GM13977 (cell line): ENCODE data around the gene IFNA8.
"Not testable (repeated sequence)": the region's sequence is repeated elsewhere in the genome, so short reads cannot be mapped to it uniquely, and the experiment has no call there.

ENCODE experiments used
- DNase-seq: peaks from one replicate; pipeline ENCODE4 v3.0.0; 2012; ENCODE audit warnings: low spot score
- in situ Hi-C: fragments of 300-500 bp; cut with MboI; formaldehyde crosslinking; loops from one replicate; pipeline ENCODE4 v1.12.0; 2022; ENCODE audit warnings: low sequenced_read_pairs, low pct_unique_long_range_greater_than_20kb, mixed read lengths, inconsistent platforms; ENCODE audit not compliant: unreplicated experiment
- TF ChIP-seq, protein P1 (sequence below): IDR thresholded peaks from 2 replicates; pipeline ENCODE4 v1.5.1; 2012; ENCODE audit warnings: mild to moderate bottlenecking, control low read depth; ENCODE audit not compliant: insufficient read depth; ENCODE audit errors: extremely low read depth, missing control alignments

Gene IFNA8

GRCh38 chr9:21428235-21428634 lies 19.3 kb downstream of the IFNA8 start:
- TF ChIP-seq, protein P1, sequence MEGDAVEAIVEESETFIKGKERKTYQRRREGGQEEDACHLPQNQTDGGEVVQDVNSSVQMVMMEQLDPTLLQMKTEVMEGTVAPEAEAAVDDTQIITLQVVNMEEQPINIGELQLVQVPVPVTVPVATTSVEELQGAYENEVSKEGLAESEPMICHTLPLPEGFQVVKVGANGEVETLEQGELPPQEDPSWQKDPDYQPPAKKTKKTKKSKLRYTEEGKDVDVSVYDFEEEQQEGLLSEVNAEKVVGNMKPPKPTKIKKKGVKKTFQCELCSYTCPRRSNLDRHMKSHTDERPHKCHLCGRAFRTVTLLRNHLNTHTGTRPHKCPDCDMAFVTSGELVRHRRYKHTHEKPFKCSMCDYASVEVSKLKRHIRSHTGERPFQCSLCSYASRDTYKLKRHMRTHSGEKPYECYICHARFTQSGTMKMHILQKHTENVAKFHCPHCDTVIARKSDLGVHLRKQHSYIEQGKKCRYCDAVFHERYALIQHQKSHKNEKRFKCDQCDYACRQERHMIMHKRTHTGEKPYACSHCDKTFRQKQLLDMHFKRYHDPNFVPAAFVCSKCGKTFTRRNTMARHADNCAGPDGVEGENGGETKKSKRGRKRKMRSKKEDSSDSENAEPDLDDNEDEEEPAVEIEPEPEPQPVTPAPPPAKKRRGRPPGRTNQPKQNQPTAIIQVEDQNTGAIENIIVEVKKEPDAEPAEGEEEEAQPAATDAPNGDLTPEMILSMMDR = no peak
- no peak for DNase-seq

DNA sequence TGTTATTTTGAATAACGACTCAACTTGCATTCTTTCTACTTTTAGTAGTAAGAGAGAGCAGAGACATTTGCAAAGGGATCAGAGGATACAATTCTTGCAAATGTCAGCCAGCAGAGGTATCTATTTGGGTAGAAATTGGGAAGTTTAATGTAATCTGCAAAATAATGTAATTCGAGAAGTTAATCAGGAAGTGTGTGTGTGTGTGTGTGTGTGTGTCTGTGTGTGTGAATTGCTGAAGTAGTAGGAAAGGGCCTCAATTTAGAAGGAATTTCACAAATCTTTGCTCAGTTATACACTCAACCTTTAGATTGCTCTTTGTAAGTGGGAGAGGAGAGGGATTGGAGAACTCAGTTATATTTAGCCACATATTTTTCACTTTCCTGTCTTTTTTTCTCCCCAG lies 20.3 kb downstream of the IFNA8 start:
- in situ Hi-C loops = loop anchor here (25.0 kb wide), 1 partner anchor 192 kb away; the partner anchor contains the start of genes IFNA14 and IFNA17
- TF ChIP-seq, protein P1 = no peak
- no peak for DNase-seq

More at GRCh38 chr9:21428235-21428634, 19.3 kb downstream of the IFNA8 start:
- in situ Hi-C loops = loop anchor here (25.0 kb wide), 1 partner anchor 191 kb away; the partner anchor contains the start of genes IFNA14 and IFNA17

GRCh38 chr9:21432672-21433425 lies 23.9 kb downstream of the IFNA8 start:
- in situ Hi-C loops = loop anchor here (25.0 kb wide), 1 partner anchor 196 kb away; the partner anchor contains the start of genes IFNA14 and IFNA17
- TF ChIP-seq, protein P1 = no peak
- DNase-seq = peak; percentile 6

GRCh38 chr9:21434202-21435014 lies 25.5 kb downstream of the IFNA8 start:
- in situ Hi-C loops = loop anchor here (25.0 kb wide), 1 partner anchor 197 kb away; the partner anchor contains the start of genes IFNA14 and IFNA17
- DNase-seq = peak; percentile 6
- TF ChIP-seq, protein P1 = peak; percentile 54

DNA sequence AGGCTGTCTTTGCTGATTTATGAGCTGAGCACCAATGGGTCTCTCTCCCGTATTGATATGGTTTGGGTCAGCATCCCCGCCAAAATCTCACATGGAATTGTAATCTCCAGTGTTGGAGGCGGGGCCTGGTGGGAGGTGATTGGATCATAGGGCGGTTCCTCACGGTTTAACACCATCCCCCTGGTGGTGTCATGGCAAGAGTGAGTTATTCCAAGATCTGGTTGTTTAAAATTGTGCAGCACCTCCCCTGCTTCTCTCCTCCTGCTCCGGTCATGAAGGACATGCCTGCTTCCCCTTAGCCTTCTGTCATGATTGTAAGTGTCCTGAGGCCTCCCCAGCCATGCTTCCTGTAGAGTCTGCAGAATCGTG lies 26.1 kb downstream of the IFNA8 start:
- in situ Hi-C loops = loop anchor here (25.0 kb wide), 1 partner anchor 198 kb away; the partner anchor contains the start of genes IFNA14 and IFNA17
- DNase-seq = not testable (repeated sequence)

GRCh38 chr9:21440139-21440538 lies 31.2 kb downstream of the IFNA8 start, which contains the start of gene IFNA1:
Gene IFNA1 (plus strand): TSS chr9:21440439. CDS start chr9:21440508, 69 bp downstream.
- TF ChIP-seq, protein P1 = no peak
- no peak for DNase-seq
- in situ Hi-C loops = loop anchor here (10.0 to 25.0 kb wide), 2 partner anchors 105 to 203 kb away; partner anchors contain the start of genes IFNA14, IFNA17 and KLHL9
